GM23338 (cell line): ENCODE measurements around the gene APP.

ENCODE experiments used
- POLR2AphosphoS5 ChIP-seq: IDR thresholded peaks from 2 replicates; pipeline ENCODE4 v1.6.1; 2016; ENCODE audit warnings: antibody characterized with exemption, low read depth
- TF ChIP-seq, protein P1 (sequence below): IDR thresholded peaks from one replicate; pipeline ENCODE4 v1.6.1; 2018; ENCODE audit warnings: antibody characterized with exemption; ENCODE audit not compliant: unreplicated experiment
- TF ChIP-seq, protein P2 (sequence below), 2 experiments: fragments of 200-600 bp in 1 of 2; sonication (generic) in 1 of 2; conservative IDR thresholded peaks; 2 replicates each; pipeline versions ENCODE4 v1.5.1 to v1.6.1; 2016 to 2017; ENCODE audit warnings: antibody characterized with exemption in 2 of 2, low read depth in 2 of 2, mild to moderate bottlenecking in 2 of 2, moderate library complexity in 1 of 2

DNA sequence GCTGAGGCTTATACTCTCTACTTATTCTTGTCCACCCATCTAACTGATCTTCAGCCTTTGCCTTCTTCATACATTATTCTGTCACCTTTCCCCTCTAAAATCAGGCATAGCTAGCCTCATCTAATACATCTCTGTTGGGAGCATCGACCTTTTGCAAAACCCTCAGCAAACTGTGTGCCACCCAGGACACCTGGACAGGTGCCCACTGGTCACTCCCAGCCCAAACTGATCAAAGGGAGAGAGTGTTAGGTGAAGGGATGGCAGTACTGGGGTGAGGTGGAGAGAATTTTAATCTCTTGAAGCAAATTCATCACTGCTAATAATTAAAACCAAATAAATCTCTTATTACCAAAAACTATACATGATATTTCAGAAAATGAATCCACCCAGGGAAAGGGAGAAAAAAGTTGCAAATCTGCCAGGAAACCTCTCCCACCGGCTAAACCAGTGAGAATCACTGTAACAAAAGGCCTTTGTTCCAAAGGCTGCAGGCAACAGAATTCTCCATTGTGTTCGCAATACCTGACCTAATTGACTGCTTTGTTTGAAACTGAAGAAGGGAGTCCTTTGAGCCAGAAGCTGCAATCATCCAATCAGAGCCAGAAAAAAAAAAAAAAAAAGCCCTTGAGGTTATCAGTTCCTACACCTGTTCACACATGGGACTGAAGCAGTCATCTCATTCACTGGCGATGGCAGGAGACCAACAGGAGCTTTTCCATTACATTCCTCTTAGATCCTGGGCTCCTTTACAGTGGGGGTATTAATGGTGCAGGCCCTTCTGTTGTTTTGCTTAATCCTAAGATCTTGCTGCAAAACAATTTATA lies 172.6 kb downstream of the APP start:
- TF ChIP-seq, protein P1, sequence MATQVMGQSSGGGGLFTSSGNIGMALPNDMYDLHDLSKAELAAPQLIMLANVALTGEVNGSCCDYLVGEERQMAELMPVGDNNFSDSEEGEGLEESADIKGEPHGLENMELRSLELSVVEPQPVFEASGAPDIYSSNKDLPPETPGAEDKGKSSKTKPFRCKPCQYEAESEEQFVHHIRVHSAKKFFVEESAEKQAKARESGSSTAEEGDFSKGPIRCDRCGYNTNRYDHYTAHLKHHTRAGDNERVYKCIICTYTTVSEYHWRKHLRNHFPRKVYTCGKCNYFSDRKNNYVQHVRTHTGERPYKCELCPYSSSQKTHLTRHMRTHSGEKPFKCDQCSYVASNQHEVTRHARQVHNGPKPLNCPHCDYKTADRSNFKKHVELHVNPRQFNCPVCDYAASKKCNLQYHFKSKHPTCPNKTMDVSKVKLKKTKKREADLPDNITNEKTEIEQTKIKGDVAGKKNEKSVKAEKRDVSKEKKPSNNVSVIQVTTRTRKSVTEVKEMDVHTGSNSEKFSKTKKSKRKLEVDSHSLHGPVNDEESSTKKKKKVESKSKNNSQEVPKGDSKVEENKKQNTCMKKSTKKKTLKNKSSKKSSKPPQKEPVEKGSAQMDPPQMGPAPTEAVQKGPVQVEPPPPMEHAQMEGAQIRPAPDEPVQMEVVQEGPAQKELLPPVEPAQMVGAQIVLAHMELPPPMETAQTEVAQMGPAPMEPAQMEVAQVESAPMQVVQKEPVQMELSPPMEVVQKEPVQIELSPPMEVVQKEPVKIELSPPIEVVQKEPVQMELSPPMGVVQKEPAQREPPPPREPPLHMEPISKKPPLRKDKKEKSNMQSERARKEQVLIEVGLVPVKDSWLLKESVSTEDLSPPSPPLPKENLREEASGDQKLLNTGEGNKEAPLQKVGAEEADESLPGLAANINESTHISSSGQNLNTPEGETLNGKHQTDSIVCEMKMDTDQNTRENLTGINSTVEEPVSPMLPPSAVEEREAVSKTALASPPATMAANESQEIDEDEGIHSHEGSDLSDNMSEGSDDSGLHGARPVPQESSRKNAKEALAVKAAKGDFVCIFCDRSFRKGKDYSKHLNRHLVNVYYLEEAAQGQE, result no peak
- TF ChIP-seq, protein P2, sequence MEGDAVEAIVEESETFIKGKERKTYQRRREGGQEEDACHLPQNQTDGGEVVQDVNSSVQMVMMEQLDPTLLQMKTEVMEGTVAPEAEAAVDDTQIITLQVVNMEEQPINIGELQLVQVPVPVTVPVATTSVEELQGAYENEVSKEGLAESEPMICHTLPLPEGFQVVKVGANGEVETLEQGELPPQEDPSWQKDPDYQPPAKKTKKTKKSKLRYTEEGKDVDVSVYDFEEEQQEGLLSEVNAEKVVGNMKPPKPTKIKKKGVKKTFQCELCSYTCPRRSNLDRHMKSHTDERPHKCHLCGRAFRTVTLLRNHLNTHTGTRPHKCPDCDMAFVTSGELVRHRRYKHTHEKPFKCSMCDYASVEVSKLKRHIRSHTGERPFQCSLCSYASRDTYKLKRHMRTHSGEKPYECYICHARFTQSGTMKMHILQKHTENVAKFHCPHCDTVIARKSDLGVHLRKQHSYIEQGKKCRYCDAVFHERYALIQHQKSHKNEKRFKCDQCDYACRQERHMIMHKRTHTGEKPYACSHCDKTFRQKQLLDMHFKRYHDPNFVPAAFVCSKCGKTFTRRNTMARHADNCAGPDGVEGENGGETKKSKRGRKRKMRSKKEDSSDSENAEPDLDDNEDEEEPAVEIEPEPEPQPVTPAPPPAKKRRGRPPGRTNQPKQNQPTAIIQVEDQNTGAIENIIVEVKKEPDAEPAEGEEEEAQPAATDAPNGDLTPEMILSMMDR (conservative IDR thresholded peaks at IDR 0.05; ENCODE audit: low read depth in 2 of 2), result no peak
- TF ChIP-seq POLR2AphosphoS5, result no peak
